ENCODE results near the gene CCDC47.

- no peak for TF ChIP-seq CTCF (IDR thresholded peaks at IDR 0.05)
- no peak for TF ChIP-seq EZH2 (IDR thresholded peaks at IDR 0.05; ENCODE audit: borderline replicate concordance, insufficient read depth, low read depth, low read length, poor library complexity, severe bottlenecking)
These were observed at the start of gene CCDC47 for GRCh38 chr17:63773272-63774140.

Measured in B cell (primary cell).